ENCODE data around the gene GSN.

The GSN gene

GRCh38 chr9:121274851-121275250 is 6.9 kb downstream of the GSN start:
- no peak for DNase-seq

GRCh38 chr9:121275781-121276658 is 8.1 kb downstream of the GSN start:
- no peak for DNase-seq

GRCh38 chr9:121277026-121277425 is 9.1 kb downstream of the GSN start:
- DNase-seq: no peak

GRCh38 chr9:121277518-121278295 is 9.7 kb downstream of the GSN start:
- no peak for DNase-seq

GRCh38 chr9:121278477-121279261 is 10.7 kb downstream of the GSN start:
- DNase-seq: peak; percentile 26

GRCh38 chr9:121279776-121280388 is 11.9 kb downstream of the GSN start:
- no peak for DNase-seq

- no peak for DNase-seq
Measured at GRCh38 chr9:121280715-121281613, 13.0 kb downstream of the GSN start.

- no peak for DNase-seq
Measured at GRCh38 chr9:121281614-121282276, 13.8 kb downstream of the GSN start.

- no peak for DNase-seq
Measured at GRCh38 chr9:121282277-121283079, 14.5 kb downstream of the GSN start.

GRCh38 chr9:121283080-121283398 is 15.1 kb downstream of the GSN start:
- no peak for DNase-seq

GRCh38 chr9:121283856-121284732 is 16.1 kb downstream of the GSN start:
- DNase-seq: no peak

GRCh38 chr9:121284733-121285451 is 16.9 kb downstream of the GSN start:
- no peak for DNase-seq

- no peak for DNase-seq
Measured at GRCh38 chr9:121285835-121286687, 18.1 kb downstream of the GSN start.

GRCh38 chr9:121286688-121286972 is 18.7 kb downstream of the GSN start:
- DNase-seq: no peak

GRCh38 chr9:121286973-121287741 is 19.2 kb downstream of the GSN start:
- DNase-seq: no peak

GRCh38 chr9:121288673-121289025 is 20.7 kb downstream of the GSN start:
- no peak for DNase-seq

All from CD4-positive, alpha-beta T cell treated with Interleukin-17A for 4 hours (primary cell).